Activated T-helper 2 cell treated with anti-CD3 and anti-CD28 coated beads, Interferon-gamma antibody, Interleukin-2, Interleukin-4, amounts not matched to agents 10 μg/mL and 5 μg/mL and 100 μg/mL, durations not matched to agents 14 hours and 24 hours and 36 hours (primary cell): ENCODE data around the gene RALY. TPM values are rescaled to one million over a fixed set of nuclear protein-coding genes. Genes with fewer than 3 reads are reported as not detected.
A peak's percentile ranks its signal among the peaks of the same experiment; 100 is the strongest.

Experiments used
- DNase-seq: peaks from one replicate; pipeline ENCODE4 v3.0.0; 2021; ENCODE audit warnings: low spot score
- H3K27ac Mint-ChIP-seq: one replicate; pipeline ENCODE4 v1.8.0; 2021; ENCODE audit warnings: mixed read lengths
- H3K27me3 Mint-ChIP-seq: one replicate; pipeline ENCODE4 v1.8.0; 2021; ENCODE audit warnings: low read depth, mixed read lengths
- H3K36me3 Mint-ChIP-seq: one replicate; pipeline ENCODE4 v1.8.0; 2021; ENCODE audit warnings: low read depth, mixed read lengths
- H3K4me1 Mint-ChIP-seq: one replicate; pipeline ENCODE4 v1.8.0; 2021; ENCODE audit warnings: low read depth, mixed read lengths
- H3K4me3 Mint-ChIP-seq: one replicate; pipeline ENCODE4 v1.8.0; 2021; ENCODE audit warnings: low read depth, mild to moderate bottlenecking, moderate library complexity, mixed read lengths
- H3K9me3 Mint-ChIP-seq: one replicate; pipeline ENCODE4 v1.8.0; 2021; ENCODE audit warnings: mixed read lengths
- intact Hi-C: fragments of 100-400 bp; cut with micrococcal nuclease; formaldehyde crosslinking; loops from one replicate; pipeline ENCODE4 v1.15.1; 2023
- total RNA-seq: library from RNA; stranded (reverse); gene quantifications from 2 replicates; pipeline ENCODE4 v1.2.3, GENCODE V29; 2022

RALY gene
- total RNA-seq, 1 donor from 2014 or later = 149 TPM

DNA sequence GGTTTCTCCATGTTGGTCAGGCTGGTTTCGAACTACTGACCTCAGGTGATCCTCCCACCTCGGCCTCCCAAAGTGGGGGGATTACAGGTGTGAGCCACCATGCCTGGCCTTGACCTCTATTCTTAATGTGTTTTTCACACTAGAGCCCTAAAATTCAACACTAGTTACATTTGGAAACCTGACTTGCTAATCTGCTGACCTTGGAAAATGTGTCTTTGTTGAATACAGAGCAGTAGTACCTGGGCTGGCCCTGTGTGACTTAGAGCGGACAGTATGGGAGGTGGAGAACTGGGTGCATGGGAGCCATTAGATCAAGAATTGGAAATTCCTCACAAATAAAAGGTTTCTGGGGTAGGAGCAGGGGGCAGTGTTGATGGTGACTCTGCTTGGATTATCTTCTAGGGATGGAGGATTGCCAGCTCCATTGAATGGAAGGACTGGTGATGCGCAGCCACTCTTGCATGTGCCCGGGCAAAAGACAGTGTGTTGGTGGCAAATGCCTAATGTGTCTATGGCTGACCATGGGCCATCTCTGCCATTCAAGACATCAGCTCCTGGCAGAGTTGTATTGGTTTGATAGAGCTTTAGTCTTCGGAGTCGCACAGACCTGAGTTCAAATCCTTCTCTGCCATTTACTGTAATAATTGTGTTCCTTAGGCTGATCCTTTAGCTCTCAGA, 53.4 kb downstream of the RALY start:
- DNase-seq = no peak
- no peaks in the 10 kb centered on the region for H3K27me3 Mint-ChIP-seq
- H3K9me3 Mint-ChIP-seq = no peaks in the 10 kb centered on the region
- peaks cover 9% of the 10 kb centered on the region for H3K36me3 Mint-ChIP-seq
- H3K4me1 Mint-ChIP-seq = peaks cover 10% of the 10 kb centered on the region
- no peak overlapping the region for H3K27ac Mint-ChIP-seq
- intact Hi-C loops = no loop called here
- H3K4me3 Mint-ChIP-seq = no peak overlapping the region

DNA sequence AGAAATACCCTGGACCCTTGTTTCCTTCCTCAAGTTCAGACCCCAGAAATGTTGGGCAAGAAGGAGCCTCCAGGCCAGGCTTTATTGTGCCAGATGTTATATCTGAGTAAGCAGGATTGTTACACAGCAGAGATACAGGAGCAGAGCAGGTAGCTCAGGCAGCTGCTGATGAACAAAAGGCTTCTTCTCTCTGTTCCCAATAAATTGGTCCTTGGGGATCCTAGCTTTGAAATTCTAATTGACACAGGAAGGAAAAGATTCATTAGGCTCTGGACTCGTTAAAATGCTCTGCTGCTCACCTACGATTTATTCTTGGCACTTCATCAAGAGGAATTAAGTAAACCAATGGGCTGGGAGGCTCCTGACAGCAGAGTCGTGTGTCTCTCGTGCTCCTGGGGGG, 54.2 kb downstream of the RALY start:
- Mint-ChIP-seq H3K36me3 (peaks cover 9% of the 10 kb centered on the region), H3K27ac (no peak overlapping the region), H3K9me3 (no peaks in the 10 kb centered on the region), H3K27me3 (no peaks in the 10 kb centered on the region), H3K4me1 (peaks cover 12% of the 10 kb centered on the region), H3K4me3 (no peak overlapping the region)
- intact Hi-C loops = no loop called here
- no peak for DNase-seq

DNA sequence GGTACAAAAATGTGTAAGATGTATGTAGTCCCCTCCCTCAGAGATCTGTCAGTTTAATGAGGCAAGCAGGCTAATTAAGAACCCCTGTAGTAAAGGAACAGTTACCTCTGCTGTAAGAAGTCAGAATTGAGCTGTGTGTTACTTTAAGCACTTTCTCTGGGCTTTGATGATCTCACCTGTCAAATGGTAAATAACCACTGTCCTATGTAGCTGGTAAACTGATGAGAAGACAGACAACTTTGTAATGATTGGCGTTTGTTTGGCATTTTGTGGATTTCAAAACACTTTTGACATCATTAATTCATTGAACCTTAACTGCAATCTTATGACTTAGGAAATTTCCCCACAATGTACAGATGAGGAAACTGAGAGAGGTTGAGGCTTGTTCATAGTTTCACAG, 55.7 kb downstream of the RALY start:
- Mint-ChIP-seq H3K36me3 (peaks cover 2% of the 10 kb centered on the region), H3K27ac (no peak overlapping the region), H3K9me3 (no peaks in the 10 kb centered on the region), H3K27me3 (no peaks in the 10 kb centered on the region), H3K4me3 (no peak overlapping the region), H3K4me1 (peaks cover 16% of the 10 kb centered on the region)
- intact Hi-C loops = no loop called here
- DNase-seq = no peak

DNA sequence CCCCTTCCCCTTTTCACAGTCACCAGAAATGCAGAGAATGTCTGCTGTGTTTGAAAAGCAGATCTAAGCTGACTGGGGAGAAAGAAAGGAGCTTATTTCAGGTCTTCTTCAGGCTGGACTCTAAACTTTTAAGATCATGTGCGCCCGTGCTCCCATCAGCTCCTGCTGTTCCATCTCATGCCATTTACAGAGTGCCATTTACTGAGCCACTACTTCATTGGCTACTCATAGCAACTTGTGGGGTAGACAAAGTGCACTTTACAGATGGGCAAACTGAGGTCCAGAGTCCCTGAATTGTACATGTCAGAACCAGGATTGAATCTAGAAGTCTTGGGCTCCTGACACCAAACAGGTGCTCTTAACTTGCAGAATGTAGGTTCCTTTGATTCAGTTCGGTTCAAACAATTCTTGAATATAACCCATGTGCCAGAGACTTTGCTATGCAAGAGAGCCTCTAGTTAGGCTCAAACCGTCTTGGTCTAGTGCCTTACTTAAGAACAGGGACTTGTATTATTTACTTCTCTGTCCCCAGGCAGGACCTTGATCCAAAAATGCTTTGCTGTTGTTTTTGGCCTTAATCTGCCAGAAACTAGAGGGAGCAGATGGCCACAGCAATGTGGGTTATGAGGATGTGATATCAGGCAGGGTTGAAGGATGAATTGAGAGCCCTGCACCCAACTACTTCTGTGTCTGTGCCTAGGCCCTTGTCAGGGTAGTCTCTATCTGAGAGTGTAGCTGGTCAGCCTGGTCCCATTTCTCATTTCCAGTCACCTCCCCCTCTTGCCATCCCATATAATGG, 56.4 kb downstream of the RALY start:
- H3K4me1 Mint-ChIP-seq = peaks cover 18% of the 10 kb centered on the region
- H3K27ac Mint-ChIP-seq = no peak overlapping the region
- intact Hi-C loops = no loop called here

DNA sequence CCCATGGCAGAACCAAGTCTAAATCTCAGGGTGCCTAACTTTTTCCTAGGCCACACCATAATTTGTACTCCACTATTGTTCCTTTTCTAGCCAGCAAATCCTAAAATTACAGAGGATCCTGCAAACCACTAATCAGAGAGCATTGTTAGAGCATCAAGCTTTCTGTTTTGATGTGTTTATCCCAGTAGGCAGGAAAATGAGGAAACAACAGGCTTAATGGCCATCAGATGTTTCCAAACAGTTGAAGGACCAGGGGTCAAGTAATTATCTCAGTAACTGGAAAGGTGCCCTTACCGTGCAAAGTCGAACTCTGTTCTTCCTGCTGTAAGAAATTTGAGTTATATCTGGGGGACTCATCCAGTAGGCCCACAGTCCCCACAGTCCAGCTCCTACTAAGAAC, 58.7 kb downstream of the RALY start:
- H3K27ac Mint-ChIP-seq = no peak overlapping the region
- H3K4me1 Mint-ChIP-seq = peaks cover 24% of the 10 kb centered on the region
- H3K9me3 Mint-ChIP-seq = no peaks in the 10 kb centered on the region
- peaks cover 2% of the 10 kb centered on the region for H3K36me3 Mint-ChIP-seq
- no peak for DNase-seq
- no peaks in the 10 kb centered on the region for H3K27me3 Mint-ChIP-seq
- intact Hi-C loops = no loop called here
- H3K4me3 Mint-ChIP-seq = no peak overlapping the region

More for the DNA sequence above, 56.4 kb downstream of the RALY start:
- Mint-ChIP-seq H3K27me3 (no peaks in the 10 kb centered on the region), H3K36me3 (peaks cover 2% of the 10 kb centered on the region), H3K4me3 (no peak overlapping the region), H3K9me3 (no peaks in the 10 kb centered on the region)
- DNase-seq = no peak

DNA sequence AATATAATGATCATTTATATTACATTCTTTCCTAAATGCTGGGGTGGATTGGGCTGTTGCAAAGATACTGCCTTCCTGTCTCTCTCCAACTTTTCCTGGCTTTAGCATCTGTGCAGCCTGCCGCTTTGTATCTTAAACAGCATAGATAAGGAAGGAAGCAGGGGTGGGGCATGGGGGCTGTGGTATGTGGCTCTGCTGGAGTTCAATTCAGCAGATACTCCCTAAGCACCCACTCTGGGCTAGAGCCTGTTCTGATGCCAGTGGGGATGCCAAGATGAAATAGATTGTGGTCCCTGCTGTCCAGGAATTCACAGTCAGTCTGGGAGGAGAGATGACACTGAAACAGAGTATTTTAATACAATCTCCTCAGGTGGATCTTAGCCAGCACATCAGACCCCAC, 61.6 kb downstream of the RALY start:
- no peaks in the 10 kb centered on the region for H3K9me3 Mint-ChIP-seq
- no peak overlapping the region for H3K4me3 Mint-ChIP-seq
- no peaks in the 10 kb centered on the region for H3K27me3 Mint-ChIP-seq
- H3K27ac Mint-ChIP-seq = no peak overlapping the region
- H3K36me3 Mint-ChIP-seq = no peaks in the 10 kb centered on the region
- no peak for DNase-seq
- peaks cover 26% of the 10 kb centered on the region for H3K4me1 Mint-ChIP-seq
- intact Hi-C loops = no loop called here

DNA sequence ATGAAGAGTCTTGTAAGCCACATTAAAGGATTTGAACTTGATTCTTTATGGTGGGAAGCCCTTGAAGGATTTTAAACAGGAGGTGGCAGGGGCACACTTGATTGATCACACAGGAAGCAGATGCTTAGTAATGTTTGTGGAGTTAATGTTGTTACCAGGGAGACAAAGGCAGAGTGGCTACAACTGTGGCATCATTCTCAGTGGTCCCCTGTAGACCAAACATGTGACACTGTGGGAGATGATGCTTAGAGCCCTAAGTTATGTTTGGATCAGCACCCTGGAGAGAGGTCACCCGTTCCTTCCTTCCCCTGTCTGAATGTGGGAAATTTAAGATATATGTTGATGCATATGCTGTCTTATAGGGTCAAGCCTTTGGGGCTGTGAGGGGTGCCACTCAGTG, 65.1 kb downstream of the RALY start:
- no peaks in the 10 kb centered on the region for H3K27me3 Mint-ChIP-seq
- H3K36me3 Mint-ChIP-seq = no peaks in the 10 kb centered on the region
- intact Hi-C loops = no loop called here
- H3K27ac Mint-ChIP-seq = no peak overlapping the region
- H3K4me1 Mint-ChIP-seq = peaks cover 33% of the 10 kb centered on the region
- no peaks in the 10 kb centered on the region for H3K9me3 Mint-ChIP-seq
- no peak for DNase-seq
- H3K4me3 Mint-ChIP-seq = no peak overlapping the region

DNA sequence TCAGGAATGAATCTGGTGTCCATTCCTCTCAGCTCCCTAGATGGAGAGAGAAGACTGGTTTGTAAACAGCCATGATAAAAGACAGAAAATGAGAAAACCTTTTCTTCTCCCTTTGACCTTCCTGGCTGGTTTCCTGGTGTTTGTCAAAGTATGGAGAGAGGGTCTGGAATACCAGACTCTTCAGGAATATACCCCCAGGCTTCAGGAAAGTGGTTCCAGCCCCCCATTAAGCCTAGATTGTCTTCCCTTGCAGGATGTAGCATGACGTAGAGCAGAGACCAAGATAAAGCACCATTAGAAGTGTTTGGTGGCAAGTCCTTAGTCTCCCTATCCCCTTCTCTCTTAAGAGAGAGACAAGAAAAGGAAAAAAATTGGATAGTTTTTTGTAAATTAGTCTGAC, 67.3 kb downstream of the RALY start:
- intact Hi-C loops = no loop called here
- Mint-ChIP-seq H3K27ac (no peak overlapping the region), H3K4me3 (no peak overlapping the region), H3K36me3 (peaks cover 3% of the 10 kb centered on the region), H3K27me3 (no peaks in the 10 kb centered on the region), H3K4me1 (peaks cover 21% of the 10 kb centered on the region), H3K9me3 (no peaks in the 10 kb centered on the region)
- no peak for DNase-seq

DNA sequence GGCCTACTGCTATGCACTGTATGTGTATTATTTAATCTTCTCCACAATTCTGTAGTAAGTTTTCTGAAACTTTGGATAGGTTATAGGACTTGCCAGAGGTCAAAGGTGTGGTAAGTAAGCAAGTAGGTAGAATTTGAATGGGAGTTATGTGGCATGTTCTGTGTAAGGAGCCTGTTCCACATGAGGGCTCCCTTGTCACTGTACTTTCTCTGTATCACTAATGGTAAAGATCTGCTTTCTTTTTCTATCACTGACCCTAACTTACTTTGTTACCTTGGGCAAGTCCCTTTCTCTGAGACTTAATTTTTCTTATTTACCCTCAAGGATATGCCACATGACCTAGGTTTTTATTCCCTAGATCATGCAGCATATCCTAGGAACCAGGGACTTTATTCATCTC, 68.0 kb downstream of the RALY start:
- Mint-ChIP-seq H3K9me3 (no peaks in the 10 kb centered on the region), H3K4me3 (no peak overlapping the region), H3K36me3 (peaks cover 3% of the 10 kb centered on the region), H3K4me1 (peaks cover 18% of the 10 kb centered on the region), H3K27me3 (no peaks in the 10 kb centered on the region), H3K27ac (peak overlapping the region; percentile 47)
- intact Hi-C loops = no loop called here
- no peak for DNase-seq

DNA sequence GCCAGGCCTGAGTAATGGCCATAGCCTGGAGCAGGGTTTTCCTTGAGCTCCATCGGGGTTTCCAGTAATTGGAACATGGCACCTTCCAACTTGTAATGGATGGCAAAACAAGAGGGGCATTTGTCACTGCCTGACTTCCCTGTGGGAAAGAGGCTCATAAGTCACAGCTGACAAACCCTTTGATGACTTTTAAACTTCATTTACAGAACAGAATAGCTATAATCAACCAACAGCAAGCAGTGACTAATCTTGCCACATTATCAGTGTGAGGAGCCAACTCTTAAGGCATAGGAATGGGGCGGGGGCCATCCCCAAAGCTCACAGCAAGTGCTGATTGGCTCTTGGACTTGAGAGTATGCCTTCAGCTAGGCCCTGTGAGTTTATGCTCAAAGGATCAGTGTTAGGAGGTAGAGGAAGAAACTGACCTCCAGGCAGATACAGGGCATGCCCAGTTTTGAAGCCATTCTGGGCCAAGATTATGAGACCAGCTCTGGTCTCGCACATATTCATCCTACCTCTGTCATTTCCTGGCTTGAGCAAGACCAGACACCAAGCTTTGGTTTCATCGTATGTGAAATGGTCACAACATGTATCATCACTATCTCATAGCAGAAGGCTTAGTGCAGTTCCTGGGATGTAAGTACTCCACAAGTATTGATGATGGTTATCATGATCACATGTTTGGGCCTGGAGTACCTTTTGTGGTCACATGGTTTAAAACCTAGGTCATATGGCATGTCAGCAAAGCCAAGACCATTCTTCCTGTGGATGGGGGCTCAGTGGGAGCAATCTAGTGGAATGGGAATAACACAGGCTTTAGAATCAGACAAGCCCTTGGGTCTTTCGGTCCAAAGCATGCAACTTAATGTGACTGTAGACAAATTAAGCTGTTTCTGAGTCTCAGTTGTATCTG, 69.1 kb downstream of the RALY start:
- Mint-ChIP-seq H3K36me3 (peaks cover 3% of the 10 kb centered on the region), H3K27me3 (no peaks in the 10 kb centered on the region), H3K27ac (peak overlapping the region; percentile 2), H3K9me3 (no peaks in the 10 kb centered on the region), H3K4me1 (peaks cover 18% of the 10 kb centered on the region), H3K4me3 (no peak overlapping the region)
- intact Hi-C loops = no loop called here
- no peak for DNase-seq

DNA sequence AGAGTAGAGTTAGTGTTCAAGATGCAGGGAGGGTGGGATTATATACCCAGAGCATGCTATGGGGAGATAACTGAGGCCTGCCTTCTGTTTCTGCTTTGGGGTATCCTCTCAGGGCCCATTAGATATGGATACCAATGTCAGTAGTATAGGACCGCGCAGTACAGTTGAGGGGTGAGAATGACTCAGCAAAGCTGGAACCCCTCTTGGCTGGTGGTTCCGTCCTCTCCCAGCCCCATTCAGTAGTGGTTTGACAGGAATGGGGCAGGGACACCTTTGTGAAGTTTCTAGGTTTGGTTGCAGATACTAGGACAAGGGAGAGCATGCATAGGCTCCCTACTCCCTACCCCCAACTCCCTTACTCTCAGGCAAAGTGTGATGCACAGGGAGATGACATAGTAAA, 70.6 kb downstream of the RALY start:
- Mint-ChIP-seq H3K4me1 (peaks cover 15% of the 10 kb centered on the region), H3K36me3 (peaks cover 3% of the 10 kb centered on the region), H3K27me3 (no peaks in the 10 kb centered on the region), H3K9me3 (no peaks in the 10 kb centered on the region), H3K4me3 (no peak overlapping the region), H3K27ac (no peak overlapping the region)
- no peak for DNase-seq
- intact Hi-C loops = no loop called here

DNA sequence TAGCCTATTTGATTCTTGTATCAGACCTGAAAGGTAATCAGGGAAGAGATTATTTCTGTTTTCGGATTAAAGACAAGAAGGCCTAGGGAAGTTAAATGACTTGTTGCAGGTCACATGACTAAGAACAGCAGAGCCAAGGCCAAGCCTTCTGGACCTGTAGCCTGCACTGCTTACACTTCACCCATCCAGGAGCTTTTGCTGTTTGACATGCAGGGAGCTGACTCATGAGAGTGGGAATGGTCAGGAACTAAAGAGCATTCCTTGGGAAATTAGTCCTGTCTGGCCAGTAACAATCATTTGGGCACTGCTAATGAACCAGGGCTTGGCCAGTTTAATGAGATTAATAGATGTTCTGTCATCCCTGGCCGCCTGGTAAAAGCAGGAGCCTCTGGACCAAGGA, 71.5 kb downstream of the RALY start:
- Mint-ChIP-seq H3K27ac (no peak overlapping the region), H3K4me3 (no peak overlapping the region), H3K36me3 (peaks cover 3% of the 10 kb centered on the region), H3K4me1 (peaks cover 18% of the 10 kb centered on the region), H3K27me3 (no peaks in the 10 kb centered on the region), H3K9me3 (no peaks in the 10 kb centered on the region)
- DNase-seq = no peak
- intact Hi-C loops = no loop called here
